Measurements from ENCODE around the gene KCNG3.

- TF ChIP-seq ELK4 (CRISPR knock-in tag; IDR thresholded peaks at IDR 0.05; ENCODE audit: borderline replicate concordance) = no peak
- TF ChIP-seq MAZ (IDR thresholded peaks at IDR 0.05; ENCODE audit: borderline replicate concordance, low read depth, low read length) = no peak
- TF ChIP-seq MAZ (CRISPR knock-in tag; IDR thresholded peaks at IDR 0.05; ENCODE audit: low read depth) = no peak
Measured at GRCh38 chr2:42414648-42415047, 79.1 kb downstream of the KCNG3 start.
